Sigmoid colon (tissue), 4 donors: Measurements from ENCODE around the gene EPB41L1.

Source experiments
- EP300 ChIP-seq, 4 donors: sonication (generic); formaldehyde crosslinking; IDR thresholded peaks; one replicate each; pipeline ENCODE4 v1.6.1; 2017; ENCODE audit warnings: antibody characterized with exemption in 4 of 4
- POLR2A ChIP-seq, 2 donors: fragments of 450-650 bp; IDR thresholded peaks; one replicate each; pipeline ENCODE4 v1.6.1; 2016; ENCODE audit warnings: antibody characterized with exemption in 2 of 2, mild to moderate bottlenecking in 2 of 2, moderate library complexity in 2 of 2
- TF ChIP-seq, protein P1 (sequence below), 4 experiments: fragments of 450-650 bp in 3 of 4; fragments of 200-600 bp in 1 of 4; IDR thresholded peaks; one replicate each; pipeline ENCODE4 v1.5.1; 2016 to 2019; ENCODE audit warnings: antibody characterized with exemption in 4 of 4, mild to moderate bottlenecking in 3 of 4, moderate library complexity in 2 of 4

DNA sequence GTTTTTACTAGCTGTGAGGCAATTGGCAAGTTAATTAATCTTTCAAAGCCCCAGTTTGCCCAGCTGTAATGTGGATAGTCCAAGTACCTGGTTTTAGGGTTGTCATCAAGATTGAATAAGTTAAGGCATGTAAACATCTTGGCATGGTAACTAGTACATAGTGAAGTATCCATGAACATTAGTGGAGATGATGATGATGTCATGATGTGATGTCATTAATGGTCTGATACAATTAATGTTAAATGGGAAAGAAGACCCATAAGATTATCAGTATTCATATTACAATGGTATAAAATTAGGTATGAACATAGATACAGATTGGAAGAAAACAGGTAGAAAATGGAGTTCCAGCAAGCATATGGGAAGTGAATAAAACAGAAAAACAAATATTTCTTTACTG is 5.3 kb downstream of the EPB41L1 start:
- TF ChIP-seq, protein P1, sequence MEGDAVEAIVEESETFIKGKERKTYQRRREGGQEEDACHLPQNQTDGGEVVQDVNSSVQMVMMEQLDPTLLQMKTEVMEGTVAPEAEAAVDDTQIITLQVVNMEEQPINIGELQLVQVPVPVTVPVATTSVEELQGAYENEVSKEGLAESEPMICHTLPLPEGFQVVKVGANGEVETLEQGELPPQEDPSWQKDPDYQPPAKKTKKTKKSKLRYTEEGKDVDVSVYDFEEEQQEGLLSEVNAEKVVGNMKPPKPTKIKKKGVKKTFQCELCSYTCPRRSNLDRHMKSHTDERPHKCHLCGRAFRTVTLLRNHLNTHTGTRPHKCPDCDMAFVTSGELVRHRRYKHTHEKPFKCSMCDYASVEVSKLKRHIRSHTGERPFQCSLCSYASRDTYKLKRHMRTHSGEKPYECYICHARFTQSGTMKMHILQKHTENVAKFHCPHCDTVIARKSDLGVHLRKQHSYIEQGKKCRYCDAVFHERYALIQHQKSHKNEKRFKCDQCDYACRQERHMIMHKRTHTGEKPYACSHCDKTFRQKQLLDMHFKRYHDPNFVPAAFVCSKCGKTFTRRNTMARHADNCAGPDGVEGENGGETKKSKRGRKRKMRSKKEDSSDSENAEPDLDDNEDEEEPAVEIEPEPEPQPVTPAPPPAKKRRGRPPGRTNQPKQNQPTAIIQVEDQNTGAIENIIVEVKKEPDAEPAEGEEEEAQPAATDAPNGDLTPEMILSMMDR (IDR thresholded peaks at IDR 0.05): no peak
- TF ChIP-seq POLR2A (IDR thresholded peaks at IDR 0.05) (no peak), EP300 (IDR thresholded peaks at IDR 0.05) (no peak)
